Small intestine (tissue), 7 donors: ENCODE results near the gene ATG13. TPM values are rescaled to one million over a fixed set of nuclear protein-coding genes. Genes with fewer than 3 reads are reported as not detected.

Experiments
- DNase-seq, 2 donors: peaks; one replicate each; pipeline versions ENCODE4 v3.0.0 to v3.0.0-alpha.2; 2013
- FAIRE-seq: peaks from 2 replicates; lab custom pipeline; 2012; peaks lifted over from hg19 to GRCh38; lab: Jason Lieb, UNC
- H3K27ac ChIP-seq, 3 donors: one replicate each; pipeline ENCODE4 v1.5.1; 2013; ENCODE audit warnings: low read length in 2 of 3, mild to moderate bottlenecking in 2 of 3, control low read depth in 1 of 3, inconsistent platforms in 1 of 3, low read depth in 1 of 3, moderate library complexity in 1 of 3
- H3K27me3 ChIP-seq, 3 donors: one replicate each; pipeline ENCODE4 v1.6.1; 2013; ENCODE audit warnings: low read length in 3 of 3, inconsistent platforms in 1 of 3; ENCODE audit not compliant: control insufficient read depth in 3 of 3, insufficient read depth in 3 of 3
- H3K36me3 ChIP-seq, 3 donors: one replicate each; pipeline ENCODE4 v1.6.1; 2013; ENCODE audit warnings: low read length in 3 of 3, inconsistent platforms in 1 of 3, low read depth in 1 of 3, mild to moderate bottlenecking in 1 of 3, moderate library complexity in 1 of 3; ENCODE audit not compliant: control insufficient read depth in 3 of 3, insufficient read depth in 2 of 3
- H3K4me1 ChIP-seq, 3 donors: one replicate each; pipeline ENCODE4 v1.6.1; 2013; ENCODE audit warnings: low read length in 2 of 3, inconsistent platforms in 1 of 3, low read depth in 1 of 3, mild to moderate bottlenecking in 1 of 3, moderate library complexity in 1 of 3; ENCODE audit not compliant: control insufficient read depth in 3 of 3, insufficient read depth in 2 of 3
- H3K4me3 ChIP-seq, 3 donors: one replicate each; pipeline ENCODE4 v1.5.1; 2013; ENCODE audit warnings: low read length in 3 of 3, control low read depth in 1 of 3, inconsistent platforms in 1 of 3, low read depth in 1 of 3, mild to moderate bottlenecking in 1 of 3, moderate library complexity in 1 of 3
- H3K9me3 ChIP-seq, 2 donors: one replicate each; pipeline ENCODE4 v1.6.1; 2013; ENCODE audit warnings: low read depth in 1 of 2, low read length in 1 of 2; ENCODE audit not compliant: control insufficient read depth in 2 of 2, insufficient read depth in 1 of 2
- WGBS, 3 donors: extraction: QIAGEN DNeasy Blood & Tissue Kit; methylation state at CpG; one replicate each; pipeline ENCODE4 v1.1.7; 2013; 5-methylcytosine and 5-hydroxymethylcytosine counted together
- polyA plus RNA-seq, 4 donors: library from polyadenylated mRNA; stranded (reverse) in 3 of 4; unstranded in 1 of 4; fragments of 200-250 nt in 3 of 4; fragments of 120-200 nt in 1 of 4; gene quantifications; one replicate each; pipeline versions ENCODE4 v1.2.1 to v1.2.3, GENCODE V29; 2013
- donor health status: healthy with polysubstance abuse.
- donor health status: control.
- donor health status: control.
- donor health status: Bipolar disorder and iron deficiency.
- donor health status: healthy.

ATG13 gene
- polyA plus RNA-seq, 4 donors = 35.7 to 55.3 (median 37.4) TPM

- DNase-seq (no peak), FAIRE-seq (no peak)
- WGBS, 3 donors = 94 to 100% (median 97%) methylated on average over 1 of the region's 1 CpG
- H3K27ac ChIP-seq = no peak overlapping the region
- H3K4me3 ChIP-seq = no peak overlapping the region
- H3K36me3 ChIP-seq = peaks cover 5 to 54% (median 5%) of the 10 kb centered on the region in 3 donors
- H3K9me3 ChIP-seq = no peaks in the 10 kb centered on the region
- H3K27me3 ChIP-seq = no peaks in the 10 kb centered on the region
- peaks cover 0 to 2% (median 0%) of the 10 kb centered on the region in 3 donors for H3K4me1 ChIP-seq
Measured at GRCh38 chr11:46630237-46630636, 12.9 kb downstream of the ATG13 start.

- WGBS, 3 donors = 91 to 94% (median 92%) methylated on average over 2 of the region's 2 CpGs
- H3K4me1 ChIP-seq = peaks cover 0 to 2% (median 0%) of the 10 kb centered on the region in 3 donors
- H3K27ac ChIP-seq = no peak overlapping the region
- H3K36me3 ChIP-seq = peaks cover 1 to 51% (median 5%) of the 10 kb centered on the region in 3 donors
- FAIRE-seq = no peak
- H3K27me3 ChIP-seq = no peaks in the 10 kb centered on the region
- no peak for DNase-seq
- no peaks in the 10 kb centered on the region for H3K9me3 ChIP-seq
- no peak overlapping the region for H3K4me3 ChIP-seq
Measured at GRCh38 chr11:46631676-46632075, 14.3 kb downstream of the ATG13 start.

GRCh38 chr11:46632502-46632901, 15.1 kb downstream of the ATG13 start:
- DNase-seq = no peak
- FAIRE-seq = no peak
- H3K36me3 ChIP-seq = peaks cover 1 to 46% (median 5%) of the 10 kb centered on the region in 3 donors
- no peak overlapping the region for H3K27ac ChIP-seq
- no peak overlapping the region for H3K4me3 ChIP-seq
- H3K27me3 ChIP-seq = no peaks in the 10 kb centered on the region
- H3K9me3 ChIP-seq = no peaks in the 10 kb centered on the region
- WGBS, 3 donors = 87 to 96% (median 88%) methylated on average over 1 of the region's 1 CpG
- H3K4me1 ChIP-seq = peaks cover 0 to 2% (median 0%) of the 10 kb centered on the region in 3 donors

GRCh38 chr11:46633291-46634217, 16.2 kb downstream of the ATG13 start:
- DNase-seq = peak in 1 of 2 donors; percentile 35
- Histone ChIP-seq H3K27ac (peak overlapping the region in 1 of 3 donors; percentile 25), H3K4me3 (no peak overlapping the region), H3K36me3 (peaks cover 1 to 43% (median 5%) of the 10 kb centered on the region in 3 donors), H3K27me3 (no peaks in the 10 kb centered on the region), H3K9me3 (no peaks in the 10 kb centered on the region), H3K4me1 (peaks cover 0 to 2% (median 0%) of the 10 kb centered on the region in 3 donors)
- FAIRE-seq = no peak
- WGBS, 3 donors = 94 to 95% (median 94%) methylated on average over 22 of the region's 22 CpGs

- DNase-seq (no peak), FAIRE-seq (no peak)
- Histone ChIP-seq H3K9me3 (no peaks in the 10 kb centered on the region), H3K4me1 (peaks cover 0 to 16% (median 3%) of the 10 kb centered on the region in 3 donors), H3K27me3 (no peaks in the 10 kb centered on the region), H3K36me3 (peaks cover 1 to 33% (median 5%) of the 10 kb centered on the region in 3 donors), H3K4me3 (no peak overlapping the region), H3K27ac (no peak overlapping the region)
- WGBS, 3 donors = 78 to 88% (median 84%) methylated on average over 5 of the region's 5 CpGs
Measured at GRCh38 chr11:46635557-46636139, 18.3 kb downstream of the ATG13 start.

- peaks cover 0 to 31% (median 1%) of the 10 kb centered on the region in 3 donors for H3K36me3 ChIP-seq
- WGBS, 3 donors = 95 to 99% (median 99%) methylated on average over 5 of the region's 5 CpGs
Measured at GRCh38 chr11:46637546-46637945, 20.2 kb downstream of the ATG13 start.

GRCh38 chr11:46639197-46639839, 22.0 kb downstream of the ATG13 start:
- Histone ChIP-seq H3K4me1 (peaks cover 0 to 14% (median 3%) of the 10 kb centered on the region in 3 donors), H3K36me3 (peaks cover 2 to 24% (median 2%) of the 10 kb centered on the region in 3 donors), H3K27me3 (no peaks in the 10 kb centered on the region), H3K27ac (peak overlapping the region in 2 of 3 donors; percentile 5 to 68), H3K9me3 (no peaks in the 10 kb centered on the region), H3K4me3 (no peak overlapping the region)
- FAIRE-seq (no peak), DNase-seq (peak in 1 of 2 donors; percentile 6)
- 90 to 93% (median 91%) methylated on average over 7 of the region's 7 CpGs for WGBS, 3 donors

More at GRCh38 chr11:46637546-46637945, 20.2 kb downstream of the ATG13 start:
- Histone ChIP-seq H3K27me3 (no peaks in the 10 kb centered on the region), H3K4me1 (peaks cover 0 to 16% (median 3%) of the 10 kb centered on the region in 3 donors), H3K27ac (no peak overlapping the region), H3K9me3 (no peaks in the 10 kb centered on the region), H3K4me3 (no peak overlapping the region)
- FAIRE-seq (no peak), DNase-seq (no peak)
